ENCODE results near the gene EFNA5. TPM values are rescaled to one million over a fixed set of nuclear protein-coding genes. Genes with fewer than 3 reads are reported as not detected.

EFNA5 gene
- total RNA-seq, 1 experiment from 2014 or later = 0.22 TPM

DNA sequence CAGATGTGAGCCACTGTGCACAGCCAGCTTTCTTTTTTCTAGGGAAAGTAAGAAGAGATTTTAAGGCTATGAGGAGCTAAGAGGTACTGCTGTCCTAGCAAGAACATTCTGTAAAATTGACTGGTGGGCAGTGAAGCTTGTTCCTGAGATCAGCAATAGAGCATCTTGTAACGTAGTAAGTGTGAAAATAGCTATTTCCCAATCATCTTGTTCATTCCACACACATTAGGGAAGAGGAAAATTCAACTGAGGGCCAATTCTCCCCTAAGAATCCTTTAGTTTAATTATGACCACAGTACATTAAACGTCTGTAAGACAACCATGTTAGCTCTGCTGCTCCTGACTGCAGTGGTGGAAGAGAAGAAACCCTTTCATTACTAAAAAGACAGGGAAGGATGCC lies 246.2 kb downstream of the EFNA5 start:
- H4K20me1 ChIP-seq (ENCODE audit: insufficient read depth) = no peaks in the 10 kb centered on the region
- no peak overlapping the region for H2AFZ ChIP-seq (ENCODE audit: low read depth, low read length, poor library complexity, severe bottlenecking)
- H3K36me3 ChIP-seq (ENCODE audit: control insufficient read depth in 1 of 2, insufficient read depth in 2 of 2, low read length in 2 of 2) = no peaks in the 10 kb centered on the region
- H3K79me2 ChIP-seq (ENCODE audit: insufficient read depth, low read length) = no peaks in the 10 kb centered on the region
- TF ChIP-seq ZFX (IDR thresholded peaks at IDR 0.05) (no peak), CEBPB (IDR thresholded peaks at IDR 0.05; ENCODE audit: low read depth) (no peak), EZH2 (IDR thresholded peaks at IDR 0.05) (no peak)
- DNase-seq (ENCODE audit: low read depth, low spot score) = no peak
- peaks cover 15 to 21% of the 10 kb centered on the region in 2 experiments; a peak in 3 of 4 replicates for H3K4me1 ChIP-seq (ENCODE audit: control insufficient read depth in 1 of 2, insufficient read depth in 2 of 2, low read length in 2 of 2)
- no TSS peak for BruUV-seq (replicated peaks)
- H3K9ac ChIP-seq (ENCODE audit: low read length) = no peak overlapping the region
- H3K4me2 ChIP-seq (ENCODE audit: low read length) = no peak overlapping the region
- POLR2A ChIA-PET = no interaction called here
- CTCF ChIA-PET = no interaction called here
- no peak for ATAC-seq
- no peaks in the 10 kb centered on the region for H3K9me2 ChIP-seq (ENCODE audit: insufficient read depth)
- RAD21 ChIA-PET (ENCODE audit: low non-redundant PET in 1 of 2, low total read pairs in 2 of 2, uncharacterized antibody in 2 of 2, unreplicated experiment in 2 of 2) = no interaction called here
- H3K4me3 ChIP-seq (replicated peaks in 1 of 2; ENCODE audit: low read depth in 1 of 2, low read length in 2 of 2) = no peak overlapping the region
- intact Hi-C loops (cut with micrococcal nuclease) = no loop called here
- H3K27ac ChIP-seq (ENCODE audit: low read depth, low read length) = no peak overlapping the region
- no peaks in the 10 kb centered on the region for H3K27me3 ChIP-seq (ENCODE audit: insufficient read depth, low read length)
- no peaks in the 10 kb centered on the region for H3K9me3 ChIP-seq (ENCODE audit: control insufficient read depth in 1 of 2, insufficient read depth in 1 of 2, low read depth in 1 of 2, low read length in 2 of 2)

DNA sequence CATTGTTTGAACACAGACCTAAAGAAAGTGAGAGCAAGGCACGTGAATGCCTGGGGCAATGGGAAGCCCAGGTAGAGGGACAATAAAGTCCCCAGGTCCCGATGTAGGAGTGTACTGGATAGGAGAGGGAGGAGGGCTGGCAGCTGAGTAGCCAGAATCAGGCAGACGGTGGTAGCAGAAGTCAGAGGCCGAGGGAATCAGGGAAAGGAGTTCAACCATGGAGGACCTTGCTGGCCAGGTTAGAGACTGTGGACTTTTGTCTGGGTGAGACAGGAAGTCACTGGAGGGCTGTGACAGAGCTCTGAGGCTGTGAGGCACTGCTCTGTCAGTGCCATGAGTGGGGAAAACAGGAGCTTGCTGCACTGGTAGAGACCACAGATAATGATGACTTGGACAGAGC lies 248.2 kb downstream of the EFNA5 start:
- POLR2A ChIA-PET = no interaction called here
- H3K36me3 ChIP-seq (ENCODE audit: control insufficient read depth in 1 of 2, insufficient read depth in 2 of 2, low read length in 2 of 2) = no peaks in the 10 kb centered on the region

More for the DNA sequence above, 248.2 kb downstream of the EFNA5 start:
- ATAC-seq = no peak
- intact Hi-C loops (cut with micrococcal nuclease) = no loop called here
- RAD21 ChIA-PET (ENCODE audit: low non-redundant PET in 1 of 2, low total read pairs in 2 of 2, uncharacterized antibody in 2 of 2, unreplicated experiment in 2 of 2) = no interaction called here
- H3K27ac ChIP-seq (ENCODE audit: low read depth, low read length) = no peak overlapping the region
- H3K9me3 ChIP-seq (ENCODE audit: control insufficient read depth in 1 of 2, insufficient read depth in 1 of 2, low read depth in 1 of 2, low read length in 2 of 2) = no peaks in the 10 kb centered on the region
- TF ChIP-seq ELF1 (IDR thresholded peaks at IDR 0.05; ENCODE audit: borderline replicate concordance, low read depth) = no peak
- TF ChIP-seq, protein P1, sequence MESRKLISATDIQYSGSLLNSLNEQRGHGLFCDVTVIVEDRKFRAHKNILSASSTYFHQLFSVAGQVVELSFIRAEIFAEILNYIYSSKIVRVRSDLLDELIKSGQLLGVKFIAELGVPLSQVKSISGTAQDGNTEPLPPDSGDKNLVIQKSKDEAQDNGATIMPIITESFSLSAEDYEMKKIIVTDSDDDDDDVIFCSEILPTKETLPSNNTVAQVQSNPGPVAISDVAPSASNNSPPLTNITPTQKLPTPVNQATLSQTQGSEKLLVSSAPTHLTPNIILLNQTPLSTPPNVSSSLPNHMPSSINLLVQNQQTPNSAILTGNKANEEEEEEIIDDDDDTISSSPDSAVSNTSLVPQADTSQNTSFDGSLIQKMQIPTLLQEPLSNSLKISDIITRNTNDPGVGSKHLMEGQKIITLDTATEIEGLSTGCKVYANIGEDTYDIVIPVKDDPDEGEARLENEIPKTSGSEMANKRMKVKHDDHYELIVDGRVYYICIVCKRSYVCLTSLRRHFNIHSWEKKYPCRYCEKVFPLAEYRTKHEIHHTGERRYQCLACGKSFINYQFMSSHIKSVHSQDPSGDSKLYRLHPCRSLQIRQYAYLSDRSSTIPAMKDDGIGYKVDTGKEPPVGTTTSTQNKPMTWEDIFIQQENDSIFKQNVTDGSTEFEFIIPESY (IDR thresholded peaks at IDR 0.05; ENCODE audit: extremely low read depth, insufficient replicate concordance, low read length) = no peak
- TF ChIP-seq, protein P2, sequence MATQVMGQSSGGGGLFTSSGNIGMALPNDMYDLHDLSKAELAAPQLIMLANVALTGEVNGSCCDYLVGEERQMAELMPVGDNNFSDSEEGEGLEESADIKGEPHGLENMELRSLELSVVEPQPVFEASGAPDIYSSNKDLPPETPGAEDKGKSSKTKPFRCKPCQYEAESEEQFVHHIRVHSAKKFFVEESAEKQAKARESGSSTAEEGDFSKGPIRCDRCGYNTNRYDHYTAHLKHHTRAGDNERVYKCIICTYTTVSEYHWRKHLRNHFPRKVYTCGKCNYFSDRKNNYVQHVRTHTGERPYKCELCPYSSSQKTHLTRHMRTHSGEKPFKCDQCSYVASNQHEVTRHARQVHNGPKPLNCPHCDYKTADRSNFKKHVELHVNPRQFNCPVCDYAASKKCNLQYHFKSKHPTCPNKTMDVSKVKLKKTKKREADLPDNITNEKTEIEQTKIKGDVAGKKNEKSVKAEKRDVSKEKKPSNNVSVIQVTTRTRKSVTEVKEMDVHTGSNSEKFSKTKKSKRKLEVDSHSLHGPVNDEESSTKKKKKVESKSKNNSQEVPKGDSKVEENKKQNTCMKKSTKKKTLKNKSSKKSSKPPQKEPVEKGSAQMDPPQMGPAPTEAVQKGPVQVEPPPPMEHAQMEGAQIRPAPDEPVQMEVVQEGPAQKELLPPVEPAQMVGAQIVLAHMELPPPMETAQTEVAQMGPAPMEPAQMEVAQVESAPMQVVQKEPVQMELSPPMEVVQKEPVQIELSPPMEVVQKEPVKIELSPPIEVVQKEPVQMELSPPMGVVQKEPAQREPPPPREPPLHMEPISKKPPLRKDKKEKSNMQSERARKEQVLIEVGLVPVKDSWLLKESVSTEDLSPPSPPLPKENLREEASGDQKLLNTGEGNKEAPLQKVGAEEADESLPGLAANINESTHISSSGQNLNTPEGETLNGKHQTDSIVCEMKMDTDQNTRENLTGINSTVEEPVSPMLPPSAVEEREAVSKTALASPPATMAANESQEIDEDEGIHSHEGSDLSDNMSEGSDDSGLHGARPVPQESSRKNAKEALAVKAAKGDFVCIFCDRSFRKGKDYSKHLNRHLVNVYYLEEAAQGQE (IDR thresholded peaks at IDR 0.05; ENCODE audit: low read depth) = no peak
- H3K4me1 ChIP-seq (ENCODE audit: control insufficient read depth in 1 of 2, insufficient read depth in 2 of 2, low read length in 2 of 2) = peaks cover 15 to 21% of the 10 kb centered on the region in 2 experiments; a peak in 3 of 4 replicates
- H3K27me3 ChIP-seq (ENCODE audit: insufficient read depth, low read length) = no peaks in the 10 kb centered on the region
- no peak overlapping the region for H3K4me3 ChIP-seq (replicated peaks in 1 of 2; ENCODE audit: low read depth in 1 of 2, low read length in 2 of 2)
- BruUV-seq (replicated peaks) = no TSS peak
- no peak overlapping the region for H3K4me2 ChIP-seq (ENCODE audit: low read length)
- DNase-seq (ENCODE audit: low read depth, low spot score) = no peak
- CTCF ChIA-PET = no interaction called here
- H2AFZ ChIP-seq (ENCODE audit: low read depth, low read length, poor library complexity, severe bottlenecking) = no peak overlapping the region
- H3K9ac ChIP-seq (ENCODE audit: low read length) = no peak overlapping the region
- H4K20me1 ChIP-seq (ENCODE audit: insufficient read depth) = no peaks in the 10 kb centered on the region
- no peaks in the 10 kb centered on the region for H3K9me2 ChIP-seq (ENCODE audit: insufficient read depth)
- H3K79me2 ChIP-seq (ENCODE audit: insufficient read depth, low read length) = no peaks in the 10 kb centered on the region
